CD4-positive, alpha-beta T cell treated with Interleukin-21 for 1 hour (primary cell): ENCODE results near the gene COASY.
"Not testable (repeated sequence)": the region's sequence is repeated elsewhere in the genome, so short reads cannot be mapped to it uniquely, and the experiment has no call there.

Experiments
- DNase-seq: peaks from one replicate; pipeline ENCODE4 v3.0.0-alpha.2; 2020

COASY gene

GRCh38 chr17:42554250-42555121 lies 7.5 kb upstream of the COASY start:
- peak; percentile 83 for DNase-seq

DNA sequence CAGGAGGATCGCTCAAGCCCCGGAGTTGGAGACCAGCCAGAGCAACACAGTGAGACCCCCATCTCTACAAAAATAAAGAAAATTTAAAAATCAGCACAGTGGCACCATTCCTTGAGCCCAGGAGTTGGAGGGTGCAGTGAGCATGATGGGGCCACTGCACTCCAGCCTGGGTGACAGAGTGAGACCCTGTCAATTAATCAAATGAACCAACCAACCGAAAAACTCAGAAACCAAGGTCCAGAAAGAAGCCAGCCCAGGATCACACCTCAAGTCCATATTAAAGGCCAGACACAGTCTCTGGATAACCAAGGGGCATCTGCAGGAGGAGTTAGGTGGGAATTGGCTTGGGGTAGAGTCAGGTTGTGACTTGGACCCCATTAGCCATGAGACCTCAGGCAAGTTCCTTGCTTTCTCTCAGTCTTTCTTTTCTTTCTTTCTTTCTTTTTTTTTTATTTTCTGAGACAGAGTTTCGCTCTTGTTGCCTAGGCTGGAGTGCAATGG lies 6.8 kb upstream of the COASY start:
- no peak for DNase-seq

DNA sequence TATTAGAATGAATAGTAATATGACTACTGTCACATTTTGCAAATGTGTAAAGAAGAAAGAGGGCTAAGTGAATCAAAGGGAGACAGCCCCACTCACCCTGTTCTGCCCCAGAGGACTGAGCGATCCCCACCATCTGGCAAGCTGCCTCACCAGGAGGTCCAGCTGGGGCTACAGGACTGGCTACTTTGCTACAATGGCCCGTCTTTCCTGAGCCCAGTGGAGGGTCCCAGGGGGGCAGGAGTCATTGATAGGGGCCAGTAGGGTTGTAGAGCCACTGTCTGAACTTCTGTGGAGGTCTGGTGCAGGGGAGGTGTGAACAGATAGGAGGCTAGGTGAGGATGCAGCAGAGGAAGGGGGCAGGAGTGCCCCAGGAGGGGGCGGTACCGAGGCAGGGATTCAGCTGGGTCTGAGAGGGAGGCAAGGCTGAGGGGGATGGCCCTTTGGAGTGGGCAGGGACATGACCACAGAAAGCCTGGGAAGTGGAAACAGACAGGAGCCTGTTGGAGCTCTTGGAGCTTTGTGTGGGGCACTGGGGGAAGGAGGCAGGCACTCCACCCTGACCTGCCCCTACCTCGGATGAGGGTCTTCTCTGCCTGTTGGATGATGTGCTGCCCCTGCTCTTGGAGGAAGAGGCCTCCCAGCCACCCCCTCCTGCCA lies 5.9 kb upstream of the COASY start:
- not testable (repeated sequence) for DNase-seq

GRCh38 chr17:42559075-42559474 lies 2.9 kb upstream of the COASY start:
- DNase-seq = no peak

- no peak for DNase-seq
These were observed 1.7 kb upstream of the COASY start for GRCh38 chr17:42560246-42560645.

- no peak for DNase-seq
These were observed 617 bp downstream of the COASY start for GRCh38 chr17:42562388-42563142.

DNA sequence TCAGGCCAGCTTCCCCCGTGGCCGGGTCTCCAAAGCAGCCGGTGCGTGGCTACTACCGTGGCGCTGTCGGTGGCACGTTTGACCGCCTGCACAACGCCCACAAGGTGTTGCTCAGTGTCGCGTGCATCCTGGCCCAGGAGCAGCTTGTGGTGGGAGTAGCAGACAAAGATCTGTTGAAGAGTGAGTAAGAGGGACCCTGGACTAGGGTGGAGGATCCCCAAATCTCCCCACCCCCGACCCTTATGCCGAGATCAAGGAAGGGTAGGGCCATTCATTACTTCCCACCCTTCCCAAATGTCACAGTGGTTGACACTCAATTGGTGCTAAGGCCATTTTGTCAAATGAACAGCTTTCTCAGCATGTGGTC lies 1.2 kb downstream of the COASY start:
- DNase-seq = no peak

DNA sequence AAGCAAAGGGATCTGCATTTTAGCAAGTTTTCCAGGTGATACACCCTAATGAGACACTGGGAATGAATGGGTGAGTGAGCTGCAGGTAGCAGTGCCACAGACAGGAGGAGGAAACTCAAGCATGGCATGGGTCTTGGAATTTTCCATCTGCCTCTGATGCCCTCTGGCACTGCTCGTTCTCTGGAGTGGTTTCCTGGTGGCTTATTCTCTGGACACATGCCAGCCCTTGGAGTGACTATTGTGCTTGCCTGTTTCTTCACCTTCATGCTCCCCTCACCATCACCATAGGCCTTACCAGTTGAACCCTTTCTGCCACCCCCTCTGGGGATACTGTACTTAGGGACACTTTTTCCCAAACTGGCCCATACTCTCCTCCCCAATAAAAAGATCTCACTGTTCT lies 1.6 kb downstream of the COASY start:
- no peak for DNase-seq

DNA sequence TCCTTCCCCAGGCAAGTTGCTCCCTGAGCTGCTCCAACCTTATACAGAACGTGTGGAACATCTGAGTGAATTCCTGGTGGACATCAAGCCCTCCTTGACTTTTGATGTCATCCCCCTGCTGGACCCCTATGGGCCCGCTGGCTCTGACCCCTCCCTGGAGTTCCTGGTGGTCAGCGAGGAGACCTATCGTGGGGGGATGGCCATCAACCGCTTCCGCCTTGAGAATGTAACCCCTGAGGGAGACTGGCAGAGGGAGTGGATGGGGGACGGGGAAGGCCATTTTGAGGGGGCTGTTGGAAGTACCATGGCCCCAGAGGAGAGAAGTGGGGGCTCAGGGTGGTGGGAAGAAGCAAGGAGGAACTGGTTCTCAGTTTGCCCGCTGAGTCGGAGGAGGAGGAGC lies 2.0 kb downstream of the COASY start:
- no peak for DNase-seq

DNA sequence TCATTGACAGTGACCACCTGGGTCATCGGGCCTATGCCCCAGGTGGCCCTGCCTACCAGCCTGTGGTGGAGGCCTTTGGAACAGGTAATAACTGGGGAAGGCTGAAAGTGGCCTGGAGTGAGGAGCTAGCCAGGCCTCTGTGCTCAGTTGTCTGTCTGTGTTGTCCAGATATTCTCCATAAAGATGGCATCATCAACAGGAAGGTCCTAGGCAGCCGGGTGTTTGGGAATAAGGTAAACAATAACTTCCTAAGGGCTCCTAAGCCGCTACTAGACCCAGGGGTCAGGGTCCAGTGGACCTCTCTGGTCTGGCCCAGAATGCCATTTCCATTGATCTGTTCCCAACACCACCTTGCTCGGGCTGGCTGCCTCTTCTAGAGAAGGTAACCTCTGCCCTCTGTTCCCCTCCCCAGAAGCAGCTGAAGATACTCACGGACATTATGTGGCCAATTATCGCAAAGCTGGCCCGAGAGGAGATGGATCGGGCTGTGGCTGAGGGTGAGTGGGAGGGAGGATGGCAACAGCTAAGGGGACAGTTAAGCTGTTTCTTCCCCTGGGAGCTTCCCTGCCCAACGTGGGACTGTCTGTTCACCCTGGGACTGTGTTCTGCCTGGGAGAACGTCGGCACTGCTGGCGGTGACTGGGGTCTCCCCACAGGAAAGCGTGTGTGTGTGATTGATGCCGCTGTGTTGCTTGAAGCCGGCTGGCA lies 3.0 kb downstream of the COASY start:
- no peak for DNase-seq

GRCh38 chr17:42565523-42566214 lies 3.7 kb downstream of the COASY start:
- no peak for DNase-seq

- DNase-seq = no peak
These were observed 4.4 kb downstream of the COASY start for GRCh38 chr17:42566215-42566882.

- peak; percentile 92 for DNase-seq
These were observed 5.1 kb downstream of the COASY start, which contains the start of gene MLX for GRCh38 chr17:42566883-42567573. MLX (plus strand) TSS chr17:42567100; CDS start chr17:42567125, 25 bp downstream.

DNA sequence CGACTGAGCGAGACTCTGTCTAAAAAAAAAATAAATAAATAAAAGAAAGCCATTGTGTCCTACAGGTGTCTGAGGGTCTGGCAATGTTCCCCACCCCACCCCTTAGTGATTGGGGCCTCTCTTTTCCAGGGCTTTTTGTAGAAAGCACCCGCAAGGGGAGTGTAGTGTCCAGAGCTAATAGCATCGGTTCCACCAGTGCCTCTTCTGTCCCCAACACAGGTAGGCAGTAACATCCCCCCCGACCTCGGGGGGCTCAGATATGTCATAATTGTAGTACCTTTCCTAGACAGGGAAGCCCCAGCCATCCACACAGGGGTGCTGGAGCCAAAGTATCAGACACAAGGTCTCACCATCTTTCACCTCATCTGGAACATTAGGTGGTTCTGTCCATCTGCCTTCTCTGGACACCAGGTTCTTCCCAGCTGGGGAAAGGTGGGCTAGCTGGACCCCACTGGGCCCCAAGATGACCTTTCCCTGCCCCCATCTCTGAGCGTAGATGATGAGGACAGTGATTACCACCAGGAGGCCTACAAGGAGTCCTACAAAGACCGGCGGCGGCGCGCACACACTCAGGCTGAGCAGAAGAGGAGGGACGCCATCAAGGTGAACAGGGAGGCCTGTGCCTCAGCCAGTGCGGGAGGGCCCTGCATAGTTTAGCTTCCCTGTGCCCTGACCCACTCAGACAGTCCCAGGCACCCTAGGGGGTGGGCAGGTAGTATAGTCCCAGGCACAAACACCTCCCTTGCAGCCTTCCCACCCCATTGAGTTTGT lies 6.6 kb downstream of the COASY start:
- DNase-seq = no peak

- no peak for DNase-seq
These were observed 9.7 kb downstream of the COASY start for GRCh38 chr17:42571435-42572225.

- DNase-seq = no peak
These were observed 11.1 kb downstream of the COASY start for GRCh38 chr17:42573095-42573494.

DNA sequence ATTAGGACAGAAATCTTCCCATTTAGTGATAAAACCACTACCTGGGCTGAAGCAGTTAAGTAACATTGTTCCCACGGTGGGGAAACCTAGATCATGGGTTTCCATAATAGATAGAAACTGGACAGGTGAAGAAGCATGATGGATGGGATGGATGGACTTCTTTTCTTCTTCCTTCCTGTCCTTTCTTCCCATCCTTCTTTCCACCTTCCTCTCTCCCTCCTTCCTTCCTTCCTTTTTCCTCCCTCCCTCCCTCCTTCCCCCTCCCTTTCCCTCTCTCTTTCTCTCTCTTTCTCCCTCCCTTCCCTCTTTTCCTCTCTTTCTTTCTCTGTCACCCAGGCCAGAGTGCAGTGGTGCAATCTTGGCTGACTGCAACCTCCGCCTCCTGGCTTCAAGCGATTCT lies 12.5 kb downstream of the COASY start:
- no peak for DNase-seq

DNA sequence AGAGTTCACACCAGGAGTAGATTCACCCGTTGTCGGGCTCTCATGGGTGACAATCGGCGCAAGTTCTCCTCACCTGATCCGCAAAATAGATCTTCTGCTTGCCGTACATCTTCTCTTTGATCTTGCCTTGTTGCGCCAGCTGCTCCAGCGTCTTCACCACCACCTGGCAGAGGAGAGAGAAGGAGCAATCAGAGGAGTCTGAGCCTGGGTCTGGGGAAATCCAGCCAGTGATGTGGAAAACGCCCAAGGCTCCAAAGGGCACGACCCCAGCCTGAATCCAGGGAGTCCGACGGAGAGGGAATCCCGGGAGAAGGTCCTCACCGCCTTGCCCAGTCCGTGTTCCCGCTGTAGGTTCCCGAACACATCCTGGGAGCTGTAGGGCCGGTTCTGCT lies 15.2 kb downstream of the COASY start:
- DNase-seq = no peak
